ENCODE measurements around the gene PCDHGA1.
A peak's percentile ranks its signal among the peaks of the same experiment; 100 is the strongest.

Gene PCDHGA1

DNA sequence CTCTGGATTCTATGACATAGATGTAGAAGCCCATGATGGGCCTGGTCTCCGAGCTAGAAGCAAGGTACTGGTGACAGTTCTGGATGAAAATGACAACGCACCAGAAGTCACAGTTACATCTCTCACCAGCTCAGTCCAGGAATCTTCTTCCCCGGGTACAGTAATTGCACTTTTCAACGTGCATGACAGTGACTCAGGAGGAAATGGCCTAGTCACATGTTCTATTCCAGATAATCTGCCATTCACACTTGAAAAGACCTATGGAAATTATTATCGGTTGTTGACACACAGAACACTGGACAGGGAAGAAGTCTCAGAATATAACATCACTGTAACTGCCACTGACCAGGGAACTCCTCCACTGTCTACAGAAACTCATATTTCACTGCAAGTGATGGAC, 25.8 kb downstream of the PCDHGA1 start:
- peaks cover 3% of the 10 kb centered on the region; the same call in 1 of the 2 replicates for H3K9me3 ChIP-seq (ENCODE audit: control insufficient read depth, insufficient read depth, low read depth, low read length)
- no peaks in the 10 kb centered on the region for H3K36me3 ChIP-seq (ENCODE audit: control insufficient read depth in 2 of 2, insufficient read depth in 1 of 2, low read length in 2 of 2)
- no peak for TF ChIP-seq ZNF239 (tag by site-specific recombination; IDR thresholded peaks at IDR 0.05)
- TF ChIP-seq ZFP41 (tag by site-specific recombination; IDR thresholded peaks at IDR 0.05; ENCODE audit: borderline replicate concordance) = no peak
- TF ChIP-seq ZNF776 (tag by site-specific recombination; IDR thresholded peaks at IDR 0.05; ENCODE audit: borderline replicate concordance) = no peak
- TF ChIP-seq ZNF37A (tag by site-specific recombination; IDR thresholded peaks at IDR 0.05) = no peak
- TF ChIP-seq, protein P1, sequence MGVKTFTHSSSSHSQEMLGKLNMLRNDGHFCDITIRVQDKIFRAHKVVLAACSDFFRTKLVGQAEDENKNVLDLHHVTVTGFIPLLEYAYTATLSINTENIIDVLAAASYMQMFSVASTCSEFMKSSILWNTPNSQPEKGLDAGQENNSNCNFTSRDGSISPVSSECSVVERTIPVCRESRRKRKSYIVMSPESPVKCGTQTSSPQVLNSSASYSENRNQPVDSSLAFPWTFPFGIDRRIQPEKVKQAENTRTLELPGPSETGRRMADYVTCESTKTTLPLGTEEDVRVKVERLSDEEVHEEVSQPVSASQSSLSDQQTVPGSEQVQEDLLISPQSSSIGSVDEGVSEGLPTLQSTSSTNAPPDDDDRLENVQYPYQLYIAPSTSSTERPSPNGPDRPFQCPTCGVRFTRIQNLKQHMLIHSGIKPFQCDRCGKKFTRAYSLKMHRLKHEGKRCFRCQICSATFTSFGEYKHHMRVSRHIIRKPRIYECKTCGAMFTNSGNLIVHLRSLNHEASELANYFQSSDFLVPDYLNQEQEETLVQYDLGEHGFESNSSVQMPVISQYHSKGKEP (tag by site-specific recombination; IDR thresholded peaks at IDR 0.05) = no peak
- TF ChIP-seq, protein P2, sequence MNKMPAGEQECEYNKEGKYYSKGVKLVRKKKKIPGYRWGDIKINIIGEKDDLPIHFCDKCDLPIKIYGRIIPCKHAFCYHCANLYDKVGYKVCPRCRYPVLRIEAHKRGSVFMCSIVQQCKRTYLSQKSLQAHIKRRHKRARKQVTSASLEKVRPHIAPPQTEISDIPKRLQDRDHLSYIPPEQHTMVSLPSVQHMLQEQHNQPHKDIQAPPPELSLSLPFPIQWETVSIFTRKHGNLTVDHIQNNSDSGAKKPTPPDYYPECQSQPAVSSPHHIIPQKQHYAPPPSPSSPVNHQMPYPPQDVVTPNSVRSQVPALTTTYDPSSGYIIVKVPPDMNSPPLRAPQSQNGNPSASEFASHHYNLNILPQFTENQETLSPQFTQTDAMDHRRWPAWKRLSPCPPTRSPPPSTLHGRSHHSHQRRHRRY (tag by site-specific recombination; IDR thresholded peaks at IDR 0.05) = no peak
- TF ChIP-seq ZNF561 (tag by site-specific recombination; IDR thresholded peaks at IDR 0.05; ENCODE audit: borderline replicate concordance) = no peak
- TF ChIP-seq, protein P3, sequence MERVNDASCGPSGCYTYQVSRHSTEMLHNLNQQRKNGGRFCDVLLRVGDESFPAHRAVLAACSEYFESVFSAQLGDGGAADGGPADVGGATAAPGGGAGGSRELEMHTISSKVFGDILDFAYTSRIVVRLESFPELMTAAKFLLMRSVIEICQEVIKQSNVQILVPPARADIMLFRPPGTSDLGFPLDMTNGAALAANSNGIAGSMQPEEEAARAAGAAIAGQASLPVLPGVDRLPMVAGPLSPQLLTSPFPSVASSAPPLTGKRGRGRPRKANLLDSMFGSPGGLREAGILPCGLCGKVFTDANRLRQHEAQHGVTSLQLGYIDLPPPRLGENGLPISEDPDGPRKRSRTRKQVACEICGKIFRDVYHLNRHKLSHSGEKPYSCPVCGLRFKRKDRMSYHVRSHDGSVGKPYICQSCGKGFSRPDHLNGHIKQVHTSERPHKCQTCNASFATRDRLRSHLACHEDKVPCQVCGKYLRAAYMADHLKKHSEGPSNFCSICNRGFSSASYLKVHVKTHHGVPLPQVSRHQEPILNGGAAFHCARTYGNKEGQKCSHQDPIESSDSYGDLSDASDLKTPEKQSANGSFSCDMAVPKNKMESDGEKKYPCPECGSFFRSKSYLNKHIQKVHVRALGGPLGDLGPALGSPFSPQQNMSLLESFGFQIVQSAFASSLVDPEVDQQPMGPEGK (tag by site-specific recombination; IDR thresholded peaks at IDR 0.05) = no peak
- TF ChIP-seq, protein P4, sequence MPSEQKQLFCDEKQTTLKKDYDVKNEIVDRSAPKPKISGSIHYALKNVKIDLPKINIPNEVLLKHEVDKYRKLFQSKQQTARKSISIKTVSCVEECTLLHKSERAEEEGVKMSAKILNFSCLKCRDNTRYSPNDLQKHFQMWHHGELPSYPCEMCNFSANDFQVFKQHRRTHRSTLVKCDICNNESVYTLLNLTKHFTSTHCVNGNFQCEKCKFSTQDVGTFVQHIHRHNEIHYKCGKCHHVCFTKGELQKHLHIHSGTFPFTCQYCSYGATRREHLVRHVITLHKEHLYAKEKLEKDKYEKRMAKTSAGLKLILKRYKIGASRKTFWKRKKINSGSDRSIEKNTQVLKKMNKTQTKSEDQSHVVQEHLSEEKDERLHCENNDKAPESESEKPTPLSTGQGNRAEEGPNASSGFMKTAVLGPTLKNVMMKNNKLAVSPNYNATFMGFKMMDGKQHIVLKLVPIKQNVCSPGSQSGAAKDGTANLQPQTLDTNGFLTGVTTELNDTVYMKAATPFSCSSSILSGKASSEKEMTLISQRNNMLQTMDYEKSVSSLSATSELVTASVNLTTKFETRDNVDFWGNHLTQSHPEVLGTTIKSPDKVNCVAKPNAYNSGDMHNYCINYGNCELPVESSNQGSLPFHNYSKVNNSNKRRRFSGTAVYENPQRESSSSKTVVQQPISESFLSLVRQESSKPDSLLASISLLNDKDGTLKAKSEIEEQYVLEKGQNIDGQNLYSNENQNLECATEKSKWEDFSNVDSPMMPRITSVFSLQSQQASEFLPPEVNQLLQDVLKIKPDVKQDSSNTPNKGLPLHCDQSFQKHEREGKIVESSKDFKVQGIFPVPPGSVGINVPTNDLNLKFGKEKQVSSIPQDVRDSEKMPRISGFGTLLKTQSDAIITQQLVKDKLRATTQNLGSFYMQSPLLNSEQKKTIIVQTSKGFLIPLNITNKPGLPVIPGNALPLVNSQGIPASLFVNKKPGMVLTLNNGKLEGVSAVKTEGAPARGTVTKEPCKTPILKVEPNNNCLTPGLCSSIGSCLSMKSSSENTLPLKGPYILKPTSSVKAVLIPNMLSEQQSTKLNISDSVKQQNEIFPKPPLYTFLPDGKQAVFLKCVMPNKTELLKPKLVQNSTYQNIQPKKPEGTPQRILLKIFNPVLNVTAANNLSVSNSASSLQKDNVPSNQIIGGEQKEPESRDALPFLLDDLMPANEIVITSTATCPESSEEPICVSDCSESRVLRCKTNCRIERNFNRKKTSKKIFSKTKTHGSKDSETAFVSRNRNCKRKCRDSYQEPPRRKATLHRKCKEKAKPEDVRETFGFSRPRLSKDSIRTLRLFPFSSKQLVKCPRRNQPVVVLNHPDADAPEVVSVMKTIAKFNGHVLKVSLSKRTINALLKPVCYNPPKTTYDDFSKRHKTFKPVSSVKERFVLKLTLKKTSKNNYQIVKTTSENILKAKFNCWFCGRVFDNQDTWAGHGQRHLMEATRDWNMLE (tag by site-specific recombination; conservative IDR thresholded peaks at IDR 0.05; ENCODE audit: low read depth) = no peak
- no peak for TF ChIP-seq ZSCAN16 (tag by site-specific recombination; IDR thresholded peaks at IDR 0.05)
- no peak for TF ChIP-seq ZNF114 (tag by site-specific recombination; IDR thresholded peaks at IDR 0.05)
- no peak for TF ChIP-seq ZNF211 (tag by site-specific recombination; IDR thresholded peaks at IDR 0.05; ENCODE audit: low read depth)
- no peak for TF ChIP-seq ZNF10 (tag by site-specific recombination; IDR thresholded peaks at IDR 0.05)
- no peak for TF ChIP-seq ZNF600 (tag by site-specific recombination; IDR thresholded peaks at IDR 0.05)
- no peak for TF ChIP-seq ZNF48 (tag by site-specific recombination; IDR thresholded peaks at IDR 0.05)
- no peaks in the 10 kb centered on the region for H3K4me1 ChIP-seq (ENCODE audit: control insufficient read depth, insufficient read depth, low read length)
- ChIA-PET CTCF (interaction anchor here (0.5 to 2.6 kb wide), 9 partner anchors 13 to 208 kb away, joined by 3 to 17 read pairs (median 5); partner anchors contain the start of gene PCDHGA2), POLR2A (no interaction called here)
- H3K27ac ChIP-seq (ENCODE audit: extremely low read depth, low read depth, low read length) = no peak overlapping the region
- H3K4me3 ChIP-seq (ENCODE audit: low read depth, low read length) = no peak overlapping the region

DNA sequence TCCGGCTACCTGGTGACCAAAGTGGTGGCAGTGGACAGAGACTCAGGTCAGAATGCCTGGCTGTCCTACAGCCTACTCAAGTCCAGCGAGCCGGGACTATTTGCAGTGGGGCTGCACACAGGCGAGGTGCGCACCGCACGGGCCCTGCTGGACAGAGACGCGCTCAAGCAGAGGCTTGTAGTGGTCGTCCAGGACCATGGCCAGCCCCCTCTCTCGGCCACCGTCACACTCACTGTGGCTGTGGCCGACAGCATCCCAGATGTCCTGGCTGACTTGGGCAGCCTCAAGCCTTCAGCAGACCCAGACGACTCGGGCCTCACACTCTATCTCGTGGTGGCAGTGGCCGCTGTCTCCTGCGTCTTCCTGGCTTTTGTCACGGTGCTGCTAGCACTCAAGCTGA, 26.6 kb downstream of the PCDHGA1 start:
- TF ChIP-seq, protein P5, sequence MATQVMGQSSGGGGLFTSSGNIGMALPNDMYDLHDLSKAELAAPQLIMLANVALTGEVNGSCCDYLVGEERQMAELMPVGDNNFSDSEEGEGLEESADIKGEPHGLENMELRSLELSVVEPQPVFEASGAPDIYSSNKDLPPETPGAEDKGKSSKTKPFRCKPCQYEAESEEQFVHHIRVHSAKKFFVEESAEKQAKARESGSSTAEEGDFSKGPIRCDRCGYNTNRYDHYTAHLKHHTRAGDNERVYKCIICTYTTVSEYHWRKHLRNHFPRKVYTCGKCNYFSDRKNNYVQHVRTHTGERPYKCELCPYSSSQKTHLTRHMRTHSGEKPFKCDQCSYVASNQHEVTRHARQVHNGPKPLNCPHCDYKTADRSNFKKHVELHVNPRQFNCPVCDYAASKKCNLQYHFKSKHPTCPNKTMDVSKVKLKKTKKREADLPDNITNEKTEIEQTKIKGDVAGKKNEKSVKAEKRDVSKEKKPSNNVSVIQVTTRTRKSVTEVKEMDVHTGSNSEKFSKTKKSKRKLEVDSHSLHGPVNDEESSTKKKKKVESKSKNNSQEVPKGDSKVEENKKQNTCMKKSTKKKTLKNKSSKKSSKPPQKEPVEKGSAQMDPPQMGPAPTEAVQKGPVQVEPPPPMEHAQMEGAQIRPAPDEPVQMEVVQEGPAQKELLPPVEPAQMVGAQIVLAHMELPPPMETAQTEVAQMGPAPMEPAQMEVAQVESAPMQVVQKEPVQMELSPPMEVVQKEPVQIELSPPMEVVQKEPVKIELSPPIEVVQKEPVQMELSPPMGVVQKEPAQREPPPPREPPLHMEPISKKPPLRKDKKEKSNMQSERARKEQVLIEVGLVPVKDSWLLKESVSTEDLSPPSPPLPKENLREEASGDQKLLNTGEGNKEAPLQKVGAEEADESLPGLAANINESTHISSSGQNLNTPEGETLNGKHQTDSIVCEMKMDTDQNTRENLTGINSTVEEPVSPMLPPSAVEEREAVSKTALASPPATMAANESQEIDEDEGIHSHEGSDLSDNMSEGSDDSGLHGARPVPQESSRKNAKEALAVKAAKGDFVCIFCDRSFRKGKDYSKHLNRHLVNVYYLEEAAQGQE (tag by site-specific recombination; IDR thresholded peaks at IDR 0.05) = peak; percentile 90
- TF ChIP-seq, protein P6, sequence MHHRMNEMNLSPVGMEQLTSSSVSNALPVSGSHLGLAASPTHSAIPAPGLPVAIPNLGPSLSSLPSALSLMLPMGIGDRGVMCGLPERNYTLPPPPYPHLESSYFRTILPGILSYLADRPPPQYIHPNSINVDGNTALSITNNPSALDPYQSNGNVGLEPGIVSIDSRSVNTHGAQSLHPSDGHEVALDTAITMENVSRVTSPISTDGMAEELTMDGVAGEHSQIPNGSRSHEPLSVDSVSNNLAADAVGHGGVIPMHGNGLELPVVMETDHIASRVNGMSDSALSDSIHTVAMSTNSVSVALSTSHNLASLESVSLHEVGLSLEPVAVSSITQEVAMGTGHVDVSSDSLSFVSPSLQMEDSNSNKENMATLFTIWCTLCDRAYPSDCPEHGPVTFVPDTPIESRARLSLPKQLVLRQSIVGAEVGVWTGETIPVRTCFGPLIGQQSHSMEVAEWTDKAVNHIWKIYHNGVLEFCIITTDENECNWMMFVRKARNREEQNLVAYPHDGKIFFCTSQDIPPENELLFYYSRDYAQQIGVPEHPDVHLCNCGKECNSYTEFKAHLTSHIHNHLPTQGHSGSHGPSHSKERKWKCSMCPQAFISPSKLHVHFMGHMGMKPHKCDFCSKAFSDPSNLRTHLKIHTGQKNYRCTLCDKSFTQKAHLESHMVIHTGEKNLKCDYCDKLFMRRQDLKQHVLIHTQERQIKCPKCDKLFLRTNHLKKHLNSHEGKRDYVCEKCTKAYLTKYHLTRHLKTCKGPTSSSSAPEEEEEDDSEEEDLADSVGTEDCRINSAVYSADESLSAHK (tag by site-specific recombination; IDR thresholded peaks at IDR 0.05) = no peak
- ChIA-PET CTCF (interaction anchor here (0.8 to 2.2 kb wide), 3 partner anchors 15 to 722 kb away, joined by 3 to 5 read pairs (median 4); no protein-coding TSS in a partner anchor), POLR2A (no interaction called here)
- Histone ChIP-seq H3K36me3 (ENCODE audit: control insufficient read depth in 2 of 2, insufficient read depth in 1 of 2, low read length in 2 of 2) (no peaks in the 10 kb centered on the region), H3K4me1 (ENCODE audit: control insufficient read depth, insufficient read depth, low read length) (no peaks in the 10 kb centered on the region), H3K27ac (ENCODE audit: extremely low read depth, low read depth, low read length) (no peak overlapping the region), H3K4me3 (ENCODE audit: low read depth, low read length) (no peak overlapping the region), H3K9me3 (ENCODE audit: control insufficient read depth, insufficient read depth, low read depth, low read length) (peaks cover 3% of the 10 kb centered on the region; the same call in 1 of the 2 replicates)
